Peyer's patch (tissue), 4 donors: ENCODE measurements around the gene WDR46.

ENCODE experiments used
- POLR2A ChIP-seq, 2 donors: fragments of 450-650 bp; IDR thresholded peaks; one replicate each; pipeline ENCODE4 v1.5.1; 2017; ENCODE audit warnings: antibody characterized with exemption in 2 of 2, mild to moderate bottlenecking in 2 of 2, moderate library complexity in 2 of 2
- TF ChIP-seq, protein P1 (sequence below), 6 experiments: fragments of 450-650 bp in 4 of 6; fragments of 200-600 bp in 2 of 6; sonication (generic) in 1 of 6; IDR thresholded peaks; one replicate each; pipeline ENCODE4 v1.5.1; 2017 to 2019; ENCODE audit warnings: antibody characterized with exemption in 6 of 6, mild to moderate bottlenecking in 3 of 6, moderate library complexity in 1 of 6

- TF ChIP-seq, protein P1, sequence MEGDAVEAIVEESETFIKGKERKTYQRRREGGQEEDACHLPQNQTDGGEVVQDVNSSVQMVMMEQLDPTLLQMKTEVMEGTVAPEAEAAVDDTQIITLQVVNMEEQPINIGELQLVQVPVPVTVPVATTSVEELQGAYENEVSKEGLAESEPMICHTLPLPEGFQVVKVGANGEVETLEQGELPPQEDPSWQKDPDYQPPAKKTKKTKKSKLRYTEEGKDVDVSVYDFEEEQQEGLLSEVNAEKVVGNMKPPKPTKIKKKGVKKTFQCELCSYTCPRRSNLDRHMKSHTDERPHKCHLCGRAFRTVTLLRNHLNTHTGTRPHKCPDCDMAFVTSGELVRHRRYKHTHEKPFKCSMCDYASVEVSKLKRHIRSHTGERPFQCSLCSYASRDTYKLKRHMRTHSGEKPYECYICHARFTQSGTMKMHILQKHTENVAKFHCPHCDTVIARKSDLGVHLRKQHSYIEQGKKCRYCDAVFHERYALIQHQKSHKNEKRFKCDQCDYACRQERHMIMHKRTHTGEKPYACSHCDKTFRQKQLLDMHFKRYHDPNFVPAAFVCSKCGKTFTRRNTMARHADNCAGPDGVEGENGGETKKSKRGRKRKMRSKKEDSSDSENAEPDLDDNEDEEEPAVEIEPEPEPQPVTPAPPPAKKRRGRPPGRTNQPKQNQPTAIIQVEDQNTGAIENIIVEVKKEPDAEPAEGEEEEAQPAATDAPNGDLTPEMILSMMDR (IDR thresholded peaks at IDR 0.05), result no peak
- TF ChIP-seq POLR2A (IDR thresholded peaks at IDR 0.05), result no peak
Observed at GRCh38 chr6:33306356-33306755, 17.3 kb upstream of the WDR46 start.
